ENCODE results near the gene GSN. TPM values are rescaled to one million over a fixed set of nuclear protein-coding genes. Genes with fewer than 3 reads are reported as not detected.

Gene GSN
- total RNA-seq, 2 donors from 2014 or later: 390 to 690 TPM

- H3K9me3 ChIP-seq: no peaks in the 10 kb centered on the region
- TF ChIP-seq CTCF (IDR thresholded peaks at IDR 0.05) (no peak), POLR2A (IDR thresholded peaks at IDR 0.05) (no peak), POLR2AphosphoS5 (IDR thresholded peaks at IDR 0.05) (no peak)
- no peak for DNase-seq (ENCODE audit: low spot score)
- 100% methylated on average over 1 of the region's 1 CpG for WGBS
- no peaks in the 10 kb centered on the region for H3K36me3 ChIP-seq
- no peaks in the 10 kb centered on the region for H3K27me3 ChIP-seq (replicated peaks; ENCODE audit: insufficient read depth)
- peak overlapping the region; percentile 24 to 90 for H3K27ac ChIP-seq
- intact Hi-C loops (cut with DNase I): loop anchor here (5.0 kb wide), 2 partner anchors 40 to 95 kb away; partner anchors contain the start of gene STOM
- no peaks in the 10 kb centered on the region for H3K4me1 ChIP-seq (replicated peaks)
- H3K4me3 ChIP-seq: no peak overlapping the region
Measured at GRCh38 chr9:121277026-121277425, 9.1 kb downstream of the GSN start.

- intact Hi-C loops (cut with DNase I): loop anchor here (5.0 kb wide), 2 partner anchors 40 to 95 kb away; partner anchors contain the start of gene STOM
- no peak for DNase-seq (ENCODE audit: low spot score)
- Histone ChIP-seq H3K9me3 (no peaks in the 10 kb centered on the region), H3K36me3 (no peaks in the 10 kb centered on the region), H3K4me3 (no peak overlapping the region), H3K27ac (peak overlapping the region; percentile 85 to 90), H3K4me1 (replicated peaks) (no peaks in the 10 kb centered on the region), H3K27me3 (replicated peaks; ENCODE audit: insufficient read depth) (no peaks in the 10 kb centered on the region)
- 58% methylated on average over 4 of the region's 4 CpGs for WGBS
- TF ChIP-seq POLR2A (IDR thresholded peaks at IDR 0.05) (no peak), POLR2AphosphoS5 (IDR thresholded peaks at IDR 0.05) (no peak), CTCF (IDR thresholded peaks at IDR 0.05) (no peak)
Measured at GRCh38 chr9:121277518-121278295, 9.7 kb downstream of the GSN start.

- TF ChIP-seq POLR2A (IDR thresholded peaks at IDR 0.05): peak; percentile 35
- peak; percentile 45 to 90 (median 71) for TF ChIP-seq CTCF (IDR thresholded peaks at IDR 0.05)
- peak; percentile 65 for TF ChIP-seq POLR2AphosphoS5 (IDR thresholded peaks at IDR 0.05)
- Histone ChIP-seq H3K27me3 (replicated peaks; ENCODE audit: insufficient read depth) (no peaks in the 10 kb centered on the region), H3K9me3 (no peaks in the 10 kb centered on the region), H3K4me3 (no peak overlapping the region), H3K36me3 (no peaks in the 10 kb centered on the region), H3K4me1 (replicated peaks) (no peaks in the 10 kb centered on the region), H3K27ac (peak overlapping the region; percentile 85 to 90)
- peak; percentile 39 for DNase-seq (ENCODE audit: low spot score)
- 24% methylated on average over 12 of the region's 13 CpGs for WGBS
- intact Hi-C loops (cut with DNase I): loop anchor here (5.0 kb wide), 2 partner anchors 39 to 94 kb away; partner anchors contain the start of gene STOM
Measured at GRCh38 chr9:121278477-121279261, 10.7 kb downstream of the GSN start.

- TF ChIP-seq POLR2A (IDR thresholded peaks at IDR 0.05) (no peak), POLR2AphosphoS5 (IDR thresholded peaks at IDR 0.05) (no peak), CTCF (IDR thresholded peaks at IDR 0.05) (no peak)
- intact Hi-C loops (cut with DNase I): loop anchor here (5.0 to 10.0 kb wide), 3 partner anchors 37 to 355 kb away; partner anchors contain the start of genes STOM and TRAF1
- no peaks in the 10 kb centered on the region for H3K4me1 ChIP-seq (replicated peaks)
Measured at GRCh38 chr9:121279776-121280388, 11.9 kb downstream of the GSN start.

More at GRCh38 chr9:121279776-121280388, 11.9 kb downstream of the GSN start:
- no peaks in the 10 kb centered on the region for H3K27me3 ChIP-seq (replicated peaks; ENCODE audit: insufficient read depth)
- H3K36me3 ChIP-seq: no peaks in the 10 kb centered on the region
- H3K4me3 ChIP-seq: no peak overlapping the region
- 71% methylated on average over 11 of the region's 11 CpGs for WGBS
- DNase-seq (ENCODE audit: low spot score): no peak
- H3K27ac ChIP-seq: peak overlapping the region; percentile 85 to 90
- H3K9me3 ChIP-seq: no peaks in the 10 kb centered on the region
